Peyer's patch (tissue), 4 donors: ENCODE measurements around the gene EN2. TPM values are rescaled to one million over a fixed set of nuclear protein-coding genes. Genes with fewer than 3 reads are reported as not detected.
A peak's percentile ranks its signal among the peaks of the same experiment; 100 is the strongest.

Experiments
- DNase-seq, 3 donors: peaks; one replicate each; pipeline ENCODE4 v3.0.0-alpha.2; 2017 to 2019
- H3K27ac ChIP-seq, 4 donors: fragments of 200-600 bp; sonication (generic); one replicate each; pipeline ENCODE4 v1.5.1; 2016 to 2019
- H3K27me3 ChIP-seq, 2 donors: fragments of 200-600 bp; sonication (generic); one replicate each; pipeline ENCODE4 v1.5.1; 2019
- H3K36me3 ChIP-seq, 3 donors: fragments of 200-600 bp; sonication (generic); one replicate each; pipeline ENCODE4 v1.5.1; 2016 to 2019
- H3K4me1 ChIP-seq, 4 donors: fragments of 200-600 bp; sonication (generic); one replicate each; pipeline ENCODE4 v1.5.1; 2016 to 2019
- H3K4me3 ChIP-seq, 4 donors: fragments of 200-600 bp; sonication (generic); 1 replicate in 3 of 4; 2 replicates in 1 of 4; pipeline ENCODE4 v1.5.1; 2016 to 2019; ENCODE audit warnings: mild to moderate bottlenecking in 1 of 4
- H3K9me3 ChIP-seq, 4 donors: fragments of 200-600 bp; sonication (generic); one replicate each; pipeline ENCODE4 v1.5.1; 2016 to 2019; ENCODE audit warnings: mild to moderate bottlenecking in 1 of 4
- POLR2A ChIP-seq, 2 donors: fragments of 450-650 bp; IDR thresholded peaks; one replicate each; pipeline ENCODE4 v1.5.1; 2017; ENCODE audit warnings: antibody characterized with exemption in 2 of 2, mild to moderate bottlenecking in 2 of 2, moderate library complexity in 2 of 2
- total RNA-seq, 4 donors: library from RNA; depleted of rRNA; stranded (reverse); fragments of >200 nt; gene quantifications; one replicate each; pipeline ENCODE4 v1.1.0, GENCODE V29; 2016
- TF ChIP-seq, protein P1 (sequence below), 6 experiments: fragments of 450-650 bp in 4 of 6; fragments of 200-600 bp in 2 of 6; sonication (generic) in 1 of 6; IDR thresholded peaks; one replicate each; pipeline ENCODE4 v1.5.1; 2017 to 2019; ENCODE audit warnings: antibody characterized with exemption in 6 of 6, mild to moderate bottlenecking in 3 of 6, moderate library complexity in 1 of 6

The EN2 gene
- total RNA-seq, 4 donors from 2014 or later = not detected

GRCh38 chr7:155457544-155458110, 302 bp upstream of the EN2 start:
- Histone ChIP-seq H3K27me3 (peaks cover 0 to 88% of the 10 kb centered on the region in 2 donors), H3K4me1 (peaks cover 0 to 39% (median 6%) of the 10 kb centered on the region in 4 donors), H3K4me3 (peak overlapping the region; percentile 27 to 53 (median 43)), H3K9me3 (no peaks in the 10 kb centered on the region), H3K36me3 (no peaks in the 10 kb centered on the region), H3K27ac (no peak overlapping the region)
- no peak for DNase-seq
- TF ChIP-seq, protein P1, sequence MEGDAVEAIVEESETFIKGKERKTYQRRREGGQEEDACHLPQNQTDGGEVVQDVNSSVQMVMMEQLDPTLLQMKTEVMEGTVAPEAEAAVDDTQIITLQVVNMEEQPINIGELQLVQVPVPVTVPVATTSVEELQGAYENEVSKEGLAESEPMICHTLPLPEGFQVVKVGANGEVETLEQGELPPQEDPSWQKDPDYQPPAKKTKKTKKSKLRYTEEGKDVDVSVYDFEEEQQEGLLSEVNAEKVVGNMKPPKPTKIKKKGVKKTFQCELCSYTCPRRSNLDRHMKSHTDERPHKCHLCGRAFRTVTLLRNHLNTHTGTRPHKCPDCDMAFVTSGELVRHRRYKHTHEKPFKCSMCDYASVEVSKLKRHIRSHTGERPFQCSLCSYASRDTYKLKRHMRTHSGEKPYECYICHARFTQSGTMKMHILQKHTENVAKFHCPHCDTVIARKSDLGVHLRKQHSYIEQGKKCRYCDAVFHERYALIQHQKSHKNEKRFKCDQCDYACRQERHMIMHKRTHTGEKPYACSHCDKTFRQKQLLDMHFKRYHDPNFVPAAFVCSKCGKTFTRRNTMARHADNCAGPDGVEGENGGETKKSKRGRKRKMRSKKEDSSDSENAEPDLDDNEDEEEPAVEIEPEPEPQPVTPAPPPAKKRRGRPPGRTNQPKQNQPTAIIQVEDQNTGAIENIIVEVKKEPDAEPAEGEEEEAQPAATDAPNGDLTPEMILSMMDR (IDR thresholded peaks at IDR 0.05) = no peak
- TF ChIP-seq POLR2A (IDR thresholded peaks at IDR 0.05) = no peak

- Histone ChIP-seq H3K27me3 (peaks cover 0 to 84% of the 10 kb centered on the region in 2 donors), H3K4me1 (peaks cover 0 to 34% (median 6%) of the 10 kb centered on the region in 4 donors), H3K36me3 (no peaks in the 10 kb centered on the region), H3K27ac (no peak overlapping the region), H3K4me3 (peak overlapping the region in 3 of 4 donors; percentile 15 to 43 (median 35)), H3K9me3 (no peaks in the 10 kb centered on the region)
- TF ChIP-seq, protein P1 (IDR thresholded peaks at IDR 0.05) = no peak
- TF ChIP-seq POLR2A (IDR thresholded peaks at IDR 0.05) = no peak
- no peak for DNase-seq
These were observed 1.2 kb downstream of the EN2 start for GRCh38 chr7:155458878-155459699.

DNA sequence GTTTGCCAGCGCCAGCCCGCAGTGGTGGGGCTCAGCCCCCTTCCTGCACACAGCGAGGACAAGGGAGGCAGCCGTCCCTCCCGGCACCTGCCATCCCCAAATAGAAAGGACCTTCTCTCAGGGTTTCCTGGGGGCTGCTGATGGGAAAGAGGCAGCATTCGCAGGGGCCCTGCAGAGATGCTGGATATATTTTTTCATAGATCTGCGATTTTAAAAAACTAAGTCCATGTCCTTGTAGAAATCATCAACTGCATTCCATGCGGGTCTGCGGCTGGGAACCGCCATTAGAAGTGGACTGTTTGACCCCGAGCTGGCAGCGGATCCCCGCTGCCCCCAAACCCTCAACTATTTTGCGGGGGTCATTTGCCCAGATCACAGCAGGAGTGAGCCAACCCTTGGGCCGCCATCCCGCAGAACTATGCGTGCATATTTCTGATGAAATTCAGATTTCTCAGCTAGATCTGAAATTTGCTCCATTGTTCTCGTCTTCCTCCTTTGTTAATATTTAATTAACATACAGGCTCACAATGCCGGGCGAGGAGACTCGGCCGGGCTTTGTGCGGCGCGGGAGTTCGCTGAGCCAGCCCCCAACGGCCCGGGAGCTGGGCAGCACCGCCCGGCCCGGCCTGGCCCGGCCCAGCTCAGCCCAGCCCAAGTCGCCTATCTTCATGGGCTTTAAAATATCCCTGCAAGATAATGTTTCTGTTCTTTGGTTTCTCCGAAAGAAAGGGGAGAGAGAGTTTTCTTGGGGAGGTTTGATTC, 2.0 kb downstream of the EN2 start:
- Histone ChIP-seq H3K27me3 (peaks cover 0 to 80% of the 10 kb centered on the region in 2 donors), H3K36me3 (no peaks in the 10 kb centered on the region), H3K4me3 (no peak overlapping the region), H3K4me1 (peaks cover 0 to 27% (median 6%) of the 10 kb centered on the region in 4 donors), H3K9me3 (no peaks in the 10 kb centered on the region), H3K27ac (no peak overlapping the region)
- TF ChIP-seq, protein P1 (IDR thresholded peaks at IDR 0.05) = no peak
- no peak for TF ChIP-seq POLR2A (IDR thresholded peaks at IDR 0.05)
- no peak for DNase-seq

- no peak for TF ChIP-seq POLR2A (IDR thresholded peaks at IDR 0.05)
- TF ChIP-seq, protein P1 (IDR thresholded peaks at IDR 0.05) = no peak
These were observed 3.1 kb downstream of the EN2 start for GRCh38 chr7:155460926-155461613.

DNA sequence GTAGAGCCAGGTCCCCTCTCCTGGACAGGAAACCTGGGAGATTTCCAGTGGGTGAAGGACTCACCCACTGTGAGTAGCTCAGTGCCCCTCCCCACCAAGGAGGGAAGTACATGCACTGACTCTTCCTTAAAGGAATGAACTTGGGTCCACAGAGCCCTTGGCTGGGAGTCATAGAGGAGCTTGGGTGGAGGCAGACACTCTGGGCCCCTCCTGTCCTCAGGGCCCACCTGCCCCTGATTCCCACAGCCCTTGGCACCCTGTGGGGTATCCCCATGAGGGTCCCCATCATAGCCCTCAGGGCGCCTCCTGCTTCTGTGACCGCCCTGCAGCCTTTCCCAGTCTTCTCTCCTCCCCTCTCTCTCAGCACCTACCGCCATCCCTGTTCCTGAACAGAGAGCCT, 3.7 kb downstream of the EN2 start:
- no peak overlapping the region for H3K4me3 ChIP-seq

More at GRCh38 chr7:155460926-155461613, 3.1 kb downstream of the EN2 start:
- H3K4me3 ChIP-seq = no peak overlapping the region
- H3K4me1 ChIP-seq = peaks cover 0 to 28% (median 6%) of the 10 kb centered on the region in 4 donors
- DNase-seq = no peak
- no peaks in the 10 kb centered on the region for H3K36me3 ChIP-seq
- no peaks in the 10 kb centered on the region for H3K9me3 ChIP-seq
- peaks cover 0 to 80% of the 10 kb centered on the region in 2 donors for H3K27me3 ChIP-seq
- no peak overlapping the region for H3K27ac ChIP-seq

More for the DNA sequence above, 3.7 kb downstream of the EN2 start:
- DNase-seq = no peak
- Histone ChIP-seq H3K36me3 (no peaks in the 10 kb centered on the region), H3K27me3 (peaks cover 0 to 80% of the 10 kb centered on the region in 2 donors), H3K4me1 (peaks cover 0 to 32% (median 8%) of the 10 kb centered on the region in 4 donors), H3K27ac (no peak overlapping the region), H3K9me3 (no peaks in the 10 kb centered on the region)
- TF ChIP-seq, protein P1 (IDR thresholded peaks at IDR 0.05) = no peak
- TF ChIP-seq POLR2A (IDR thresholded peaks at IDR 0.05) = no peak
